ENCODE data around the gene IL20.

GRCh38 chr1:206891412-206891811 lies 26.0 kb downstream of the IL20 start:
- TF ChIP-seq CTCF (IDR thresholded peaks at IDR 0.05; ENCODE audit: low read length), result no peak
- TF ChIP-seq EZH2 (optimal IDR thresholded peaks at IDR 0.05; ENCODE audit: low read depth, low read length), result no peak
- TF ChIP-seq EZH2phosphoT487 (IDR thresholded peaks at IDR 0.05; ENCODE audit: low read length), result no peak

Data from MM.1S (cell line).